HG03196 (cell line): ENCODE results near the gene SETD1A.

ENCODE experiments used
- ATAC-seq: cut with Tn5 transposase; IDR thresholded peaks from one replicate; pipeline ENCODE4 v1.9.1; 2021; ENCODE audit not compliant: unreplicated experiment

The SETD1A gene

DNA sequence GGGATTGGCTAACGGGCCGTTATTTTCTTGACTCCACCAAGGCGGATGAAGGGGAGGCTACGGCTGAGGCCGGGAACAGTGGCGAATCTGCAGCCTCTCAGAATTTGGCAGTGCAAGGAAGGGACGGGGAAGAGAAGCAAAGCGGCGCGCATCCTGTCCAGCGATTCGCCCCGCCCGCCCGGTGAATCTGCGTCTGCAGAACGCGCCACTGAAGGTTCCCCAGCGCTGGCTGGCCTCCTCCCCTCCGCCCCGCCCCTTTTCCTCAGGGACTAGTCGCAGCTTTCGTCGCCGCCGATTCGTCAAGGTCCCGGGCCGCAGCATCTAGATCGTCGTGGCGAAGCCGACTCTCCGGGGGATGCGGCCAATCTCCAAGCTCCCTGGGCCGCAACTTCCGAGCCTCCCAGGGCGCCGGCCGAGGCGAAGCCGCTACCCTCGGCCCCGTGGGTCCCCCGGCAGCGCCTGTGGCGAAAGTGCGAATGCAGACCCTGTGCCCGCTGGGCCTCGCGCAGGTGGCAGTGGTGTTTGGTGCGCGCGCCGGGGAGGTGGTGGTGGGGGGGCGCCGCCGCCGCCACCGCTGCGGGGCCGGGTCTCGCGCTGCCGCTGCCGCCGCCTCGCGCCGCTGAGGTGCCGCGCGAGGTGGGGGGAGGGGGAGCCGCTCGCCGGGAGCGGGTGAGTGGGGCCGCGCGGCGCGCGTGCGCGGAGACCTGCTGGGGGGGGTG lies at the start of gene SETD1A:
TSS of gene SETD1A (plus strand) at position 299 of the 719 bp plus-strand sequence. CDS start 978 bp downstream, outside the sequence.
- peak; percentile 68 for ATAC-seq

DNA sequence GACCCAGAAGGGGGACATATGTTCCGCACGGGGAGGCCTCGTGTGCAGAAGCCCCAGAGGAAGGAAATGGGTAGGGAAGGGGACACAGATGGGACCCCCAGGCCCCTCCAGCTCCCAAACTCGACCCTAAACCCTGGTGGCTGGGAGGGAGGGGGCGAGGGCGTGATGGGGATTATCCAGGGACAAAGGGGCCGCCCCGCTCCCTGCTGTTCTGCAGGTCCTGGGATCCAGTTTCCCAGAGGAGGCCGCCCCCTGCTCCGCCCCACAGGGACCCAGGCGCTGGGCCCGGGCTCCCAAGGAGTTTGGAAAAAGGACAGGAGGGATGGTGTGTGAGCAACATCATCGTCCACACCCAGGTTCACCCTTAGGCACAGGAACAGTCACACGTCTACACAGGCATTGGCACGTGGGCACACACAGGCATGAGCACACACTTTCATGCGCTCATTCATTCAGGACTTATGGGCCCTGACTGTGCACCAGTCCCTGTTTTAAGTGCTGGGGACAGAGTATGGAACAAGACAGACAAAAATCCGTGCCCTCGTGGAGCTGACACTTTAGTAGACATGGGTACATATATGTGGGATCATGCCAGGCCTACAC lies 47.0 kb upstream of the SETD1A start:
- no peak for ATAC-seq

DNA sequence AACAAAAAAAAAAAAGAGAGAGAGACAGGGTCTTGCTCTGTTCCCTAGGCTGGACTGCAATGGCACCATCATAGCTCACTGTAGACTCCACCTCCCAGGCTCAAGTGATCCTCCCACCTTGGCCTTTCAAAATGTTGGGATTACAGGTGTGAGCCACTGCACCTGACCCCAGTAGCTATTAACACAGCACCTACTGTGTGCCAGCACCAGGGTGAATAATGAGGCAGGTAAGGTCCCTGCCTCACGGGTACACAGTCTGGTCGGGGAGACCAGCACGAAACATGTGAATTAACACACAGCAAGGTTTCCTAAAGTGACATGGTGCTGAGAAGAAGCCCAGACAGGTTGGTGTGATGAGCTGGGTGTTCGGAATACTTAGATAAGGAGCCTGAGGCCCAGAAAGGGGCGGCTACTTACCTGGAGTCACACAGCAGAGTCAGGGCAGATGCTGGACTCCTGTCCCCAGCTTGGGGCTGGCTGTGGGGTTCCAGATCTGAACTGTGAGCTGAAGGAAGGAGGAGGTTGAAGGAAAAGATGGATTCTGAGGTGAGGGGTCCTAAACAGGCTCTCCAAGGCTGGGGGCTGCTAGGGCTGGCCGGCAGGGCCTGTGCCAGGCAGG lies 44.7 kb upstream of the SETD1A start:
- no peak for ATAC-seq

DNA sequence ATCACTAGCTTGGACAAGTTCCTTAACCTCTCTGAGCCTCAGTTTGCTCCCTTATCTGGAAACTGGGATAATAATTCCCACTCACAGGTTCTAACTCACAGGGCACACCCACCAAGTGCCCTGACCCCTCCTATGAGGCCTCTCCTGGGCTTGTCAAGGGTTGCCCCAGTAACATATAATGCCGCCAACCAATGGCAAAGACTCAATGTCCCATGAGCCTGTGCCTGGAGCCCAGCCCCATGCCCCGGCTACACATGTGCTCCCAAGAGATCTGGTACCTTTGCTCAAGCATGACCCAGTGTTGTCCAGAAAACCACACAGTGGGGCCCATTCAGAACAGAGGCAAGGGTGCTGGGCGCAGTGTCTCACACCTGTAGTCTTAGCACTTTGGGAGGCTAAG lies 42.7 kb upstream of the SETD1A start:
- ATAC-seq, result no peak

DNA sequence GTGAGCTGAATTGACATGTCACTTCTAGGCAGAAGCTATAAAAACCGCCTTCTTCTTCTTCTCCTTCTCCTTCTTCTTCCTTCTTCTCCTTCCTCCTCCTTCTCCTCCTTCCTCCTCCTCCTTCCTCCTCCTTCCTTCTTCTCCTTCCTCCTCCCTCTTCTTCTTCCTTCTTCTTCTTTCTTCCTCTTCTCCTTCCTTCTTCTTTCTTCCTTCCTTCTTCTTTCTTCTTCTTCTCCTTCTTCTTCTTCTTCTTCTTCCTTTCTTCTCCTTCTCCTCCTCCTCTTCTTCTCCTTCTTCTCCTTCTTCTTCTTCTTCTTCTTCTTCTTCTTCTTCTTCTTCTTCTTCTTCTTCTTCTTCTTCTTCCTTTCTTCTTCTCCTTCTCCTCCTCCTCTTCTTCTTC lies 38.9 kb upstream of the SETD1A start:
- no peak for ATAC-seq

DNA sequence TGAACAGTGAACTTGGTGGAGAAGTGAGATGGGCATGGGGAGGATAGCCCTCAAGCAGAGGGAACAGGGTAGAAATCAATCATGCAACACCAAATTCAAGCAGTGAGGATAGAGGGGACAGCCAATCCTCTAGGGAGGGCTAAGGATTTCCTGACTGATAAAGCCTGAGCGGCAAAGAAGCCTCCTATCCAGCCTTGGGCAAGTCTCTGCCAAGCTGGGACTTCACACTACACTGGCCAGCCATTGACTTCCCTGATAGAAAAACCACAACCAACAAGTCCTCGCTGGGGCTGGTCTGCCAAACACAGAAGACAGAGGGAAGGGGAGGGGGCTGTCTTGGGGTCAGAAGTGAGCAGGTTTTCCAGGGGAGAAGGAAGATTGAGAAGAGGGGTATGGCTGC lies 36.7 kb upstream of the SETD1A start:
- ATAC-seq, result no peak

DNA sequence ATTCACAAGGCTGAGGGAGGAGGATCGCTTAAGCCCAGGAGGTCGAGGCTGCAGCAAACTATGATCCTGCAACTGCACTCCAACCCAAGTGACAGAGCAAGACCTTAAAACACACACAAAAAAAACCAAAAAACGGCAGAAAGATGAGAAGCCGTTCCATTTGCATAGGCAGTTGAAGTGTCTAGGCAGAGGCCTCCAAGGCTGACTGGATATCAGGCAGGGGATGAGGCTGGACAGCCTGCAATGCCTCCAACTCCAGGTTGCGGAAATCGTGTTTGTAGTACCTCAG lies 36.2 kb upstream of the SETD1A start:
- no peak for ATAC-seq

DNA sequence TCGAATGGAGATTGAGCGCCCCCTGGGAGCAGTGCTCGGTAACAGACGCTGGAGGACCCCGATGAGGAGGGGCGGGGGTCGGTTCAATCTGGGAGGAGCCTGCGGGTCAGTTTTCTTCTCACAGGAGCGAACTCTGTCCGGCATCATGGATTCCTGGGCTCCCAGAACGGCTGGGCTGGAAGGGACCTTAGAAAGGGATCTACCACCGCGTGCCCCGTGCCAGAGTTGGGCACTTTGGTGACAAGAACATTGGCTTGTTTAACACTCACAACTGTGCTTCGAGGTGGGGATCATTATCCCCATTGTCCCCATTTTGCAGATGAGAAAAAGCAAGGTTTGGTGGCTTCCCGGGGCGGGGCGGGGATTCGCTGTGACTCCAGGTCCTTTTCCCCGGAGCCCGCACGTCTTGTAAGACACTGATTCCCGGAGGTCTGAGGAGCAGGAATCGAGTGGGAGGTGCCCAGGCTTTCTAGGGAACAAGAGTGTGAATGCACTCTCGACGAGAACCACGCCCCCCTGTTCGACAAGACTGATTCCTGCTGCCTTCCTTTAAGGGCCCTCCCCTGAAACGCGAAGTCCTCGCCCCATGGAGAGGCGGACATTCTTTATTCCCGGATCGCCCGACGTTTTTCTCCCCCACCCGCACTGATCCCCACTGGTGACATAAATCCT lies 35.7 kb upstream of the SETD1A start:
- ATAC-seq, result peak; percentile 2

DNA sequence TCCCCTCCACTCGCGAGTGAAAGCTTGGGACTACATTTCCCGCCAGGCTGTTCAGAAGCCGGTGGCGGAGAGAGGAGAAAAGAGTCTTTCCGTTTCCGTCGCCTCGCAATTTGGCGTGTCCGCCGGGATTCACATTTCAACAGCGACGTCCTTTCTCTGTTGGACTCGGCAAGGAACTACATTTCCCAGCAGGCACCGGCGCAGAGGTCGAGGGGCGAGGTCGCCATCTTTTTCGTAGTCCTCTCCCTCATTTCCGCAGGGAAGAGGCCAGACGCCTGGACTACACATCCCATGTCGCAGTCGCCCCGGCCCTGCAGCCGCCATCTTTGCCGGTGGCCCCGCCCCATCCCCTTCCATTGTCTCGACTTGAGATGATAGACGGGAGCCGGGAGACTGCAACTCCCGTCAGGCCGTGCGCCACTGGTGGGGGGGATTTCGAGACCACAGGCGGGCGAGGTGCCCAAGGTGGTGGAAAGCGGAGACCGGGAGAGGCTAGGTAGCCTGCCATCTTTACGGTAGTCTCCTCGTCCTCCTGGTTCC lies 35.1 kb upstream of the SETD1A start:
- peak; percentile 75 for ATAC-seq

DNA sequence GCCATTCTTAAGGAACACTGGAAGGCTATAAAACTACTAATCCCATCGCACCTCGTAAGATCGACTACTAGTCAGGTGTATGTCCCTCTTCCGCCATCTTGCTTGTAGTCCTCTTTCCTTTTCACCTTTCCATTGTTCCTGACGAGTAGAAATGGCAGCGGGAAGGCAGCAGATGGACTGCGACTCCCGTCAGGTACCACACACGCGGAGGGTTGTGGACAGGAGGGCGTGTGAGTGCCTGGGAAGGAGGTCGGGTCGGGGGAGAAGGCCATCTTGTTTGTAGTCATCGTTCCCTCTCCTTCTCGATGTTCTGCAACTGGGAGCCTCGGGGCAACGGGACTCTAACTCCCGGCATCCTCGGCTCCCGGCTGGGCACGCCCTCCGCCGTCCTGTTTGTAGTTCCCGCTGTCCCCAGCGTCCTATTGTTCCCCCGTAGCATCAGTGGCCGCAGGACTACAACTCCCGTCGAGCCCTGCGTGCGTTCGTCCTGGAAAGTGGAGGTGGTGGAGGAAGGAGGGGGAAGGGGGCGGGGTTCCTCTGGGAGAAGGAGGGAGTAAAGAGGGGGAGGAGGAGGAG lies 34.5 kb upstream of the SETD1A start:
- ATAC-seq, result peak; percentile 70

DNA sequence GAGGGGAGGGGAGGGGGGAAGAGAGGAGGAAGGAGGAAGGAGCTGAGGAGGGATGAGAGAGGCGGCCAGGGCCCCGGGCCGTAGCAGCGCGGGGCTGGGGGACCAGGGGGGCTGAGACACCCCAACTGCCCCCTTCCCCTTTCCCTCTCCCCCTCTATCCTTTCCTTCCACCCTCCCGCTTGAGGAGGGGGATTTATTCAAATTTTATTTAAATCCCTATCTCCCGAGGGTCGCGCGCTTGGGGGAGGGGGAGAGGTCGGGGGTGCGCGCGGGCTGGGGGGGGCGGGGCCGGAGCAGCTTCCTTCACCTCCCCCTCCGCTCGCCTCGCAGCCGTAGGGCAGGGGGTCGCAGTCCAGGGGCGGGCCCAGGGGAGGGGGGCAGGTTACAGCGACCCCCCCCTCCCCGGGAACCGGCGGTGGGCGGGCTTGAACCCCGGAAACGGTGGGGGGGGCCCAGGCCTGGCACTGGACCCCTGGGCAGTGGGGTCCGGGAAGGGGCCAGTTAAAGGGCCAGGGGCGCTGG lies 33.9 kb upstream of the SETD1A start, which contains the start of gene FBXL19:
TSS of gene FBXL19 (plus strand) at position 19 of the 522 bp plus-strand sequence. CDS start 2,183 bp downstream, outside the sequence.
- ATAC-seq, result no peak

DNA sequence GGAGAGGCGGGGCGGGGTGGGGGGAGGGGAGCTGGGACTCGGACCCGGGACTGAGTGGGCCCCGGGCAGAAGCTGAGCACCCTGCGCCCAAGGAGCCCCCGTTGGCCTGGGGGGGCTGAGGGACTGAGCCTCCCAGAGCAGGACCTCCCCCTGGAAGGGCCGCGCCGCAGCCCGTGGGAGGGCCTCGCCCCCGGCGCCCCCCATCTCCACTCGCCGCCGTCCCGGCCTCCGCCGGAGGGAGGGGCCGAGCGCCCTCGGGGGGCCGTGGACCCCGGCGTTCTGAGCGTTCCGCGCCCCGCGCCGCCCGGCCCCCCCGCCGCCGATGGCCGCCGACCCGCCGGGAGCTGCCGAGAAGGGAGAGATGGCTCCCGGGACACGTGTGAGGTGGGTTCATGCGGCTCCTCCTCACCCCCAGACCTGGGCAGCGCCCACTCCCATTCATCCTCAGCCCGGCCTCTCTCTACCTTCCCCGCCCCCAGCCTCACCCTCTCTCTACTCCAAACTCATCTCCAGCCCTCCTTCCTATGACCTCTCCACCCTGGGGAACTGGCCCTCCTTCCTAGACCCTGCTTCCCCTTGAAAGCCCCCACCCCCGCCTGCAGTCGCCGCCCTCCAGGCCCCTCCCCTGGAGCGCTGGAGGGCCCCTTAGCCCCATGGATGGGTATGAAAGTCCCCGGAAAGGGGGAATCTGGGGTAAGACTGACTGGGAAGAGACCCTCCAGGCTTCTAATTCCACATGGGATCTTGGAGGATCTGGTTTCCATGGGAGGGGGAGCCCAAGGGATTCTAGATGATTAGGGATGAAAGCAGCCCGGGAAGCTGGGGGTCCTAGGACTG lies 33.3 kb upstream of the SETD1A start:
- ATAC-seq, result no peak

DNA sequence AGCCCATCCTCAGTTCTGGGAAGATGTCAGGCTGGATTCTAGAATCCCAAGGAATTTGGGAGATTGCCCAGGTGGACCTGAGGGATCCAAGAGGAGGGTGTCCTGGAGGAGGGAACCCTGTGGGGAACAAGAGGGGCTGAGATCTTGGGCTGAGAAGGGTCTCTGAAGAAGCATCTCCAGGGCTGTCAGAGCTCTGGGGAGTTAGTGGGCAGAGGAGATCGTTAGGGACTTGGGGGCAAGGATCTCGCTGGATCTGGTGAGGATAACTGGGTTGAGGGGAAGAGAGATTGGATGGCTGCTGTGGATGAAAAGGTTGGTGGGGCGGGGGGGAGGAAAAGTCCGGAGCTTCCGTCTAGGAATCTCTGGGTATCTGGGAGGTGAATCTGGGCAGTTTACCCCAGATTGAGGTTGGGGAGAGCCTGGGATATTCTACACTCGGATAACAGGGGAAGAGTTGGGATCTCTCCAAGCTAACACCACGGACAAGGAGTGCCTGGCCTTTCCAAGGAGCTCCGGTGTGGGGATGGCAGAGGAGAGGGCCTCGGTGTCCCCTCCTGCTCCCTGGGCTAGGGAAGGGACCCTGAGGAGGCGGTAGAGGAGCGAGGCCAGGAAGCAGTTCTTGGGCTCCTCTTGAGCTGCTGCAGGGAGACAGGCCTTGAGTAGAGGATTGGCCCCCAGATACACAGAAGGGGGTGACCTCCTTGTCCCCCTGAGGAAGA lies 32.5 kb upstream of the SETD1A start:
- no peak for ATAC-seq

DNA sequence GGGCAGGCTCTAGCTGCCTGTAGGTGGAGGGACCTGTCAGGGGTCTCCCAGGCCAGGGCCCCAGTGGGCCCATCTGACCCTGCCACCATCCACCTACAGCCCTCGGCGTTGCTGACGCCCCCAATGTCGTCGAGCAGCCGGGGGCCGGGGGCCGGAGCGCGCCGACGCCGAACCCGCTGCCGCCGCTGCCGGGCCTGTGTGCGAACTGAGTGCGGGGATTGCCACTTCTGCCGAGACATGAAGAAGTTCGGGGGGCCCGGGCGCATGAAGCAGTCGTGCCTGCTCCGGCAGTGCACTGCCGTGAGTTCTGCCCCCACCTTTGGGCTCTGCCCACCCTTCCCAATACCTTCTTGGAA lies 31.9 kb upstream of the SETD1A start:
- ATAC-seq, result no peak

DNA sequence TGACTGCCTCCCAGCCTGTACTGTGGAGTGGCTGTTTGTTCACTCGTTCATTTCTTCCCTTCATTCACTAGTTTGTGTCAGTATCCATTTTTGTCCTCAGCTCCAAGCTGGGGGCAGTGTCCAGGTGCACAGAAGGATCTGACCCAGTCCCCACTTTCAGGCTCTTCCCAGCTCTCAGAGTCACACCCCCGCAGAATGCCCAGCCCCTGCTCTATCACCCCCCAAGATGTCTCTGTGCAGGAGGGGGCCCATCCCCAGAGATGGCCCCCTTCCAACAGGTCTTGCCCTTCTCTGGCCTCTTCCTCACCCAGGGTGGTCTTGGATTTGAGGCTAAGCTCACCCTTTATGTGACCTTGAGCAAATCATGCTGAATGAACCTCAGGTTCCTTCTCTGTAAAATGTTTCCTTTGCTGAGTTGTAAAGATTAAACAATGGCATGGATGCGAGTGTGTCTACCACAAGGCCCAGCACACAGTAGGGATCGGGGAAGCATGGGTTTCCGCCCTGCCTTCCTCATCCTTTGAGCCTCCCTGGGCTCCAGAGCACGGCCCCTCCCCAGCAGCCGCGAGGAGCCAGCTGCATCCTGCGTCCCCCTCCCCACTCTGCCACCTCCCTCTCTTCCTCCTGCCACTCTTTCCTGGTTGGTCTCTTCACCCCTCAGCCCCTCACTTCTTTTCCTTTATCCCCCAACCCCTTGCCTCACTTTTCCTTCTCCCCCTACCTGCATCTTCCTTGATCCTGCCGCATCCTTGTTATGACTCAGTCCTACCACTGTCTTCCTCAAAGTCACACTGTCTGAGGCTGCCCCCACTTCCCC lies 31.4 kb upstream of the SETD1A start:
- no peak for ATAC-seq

DNA sequence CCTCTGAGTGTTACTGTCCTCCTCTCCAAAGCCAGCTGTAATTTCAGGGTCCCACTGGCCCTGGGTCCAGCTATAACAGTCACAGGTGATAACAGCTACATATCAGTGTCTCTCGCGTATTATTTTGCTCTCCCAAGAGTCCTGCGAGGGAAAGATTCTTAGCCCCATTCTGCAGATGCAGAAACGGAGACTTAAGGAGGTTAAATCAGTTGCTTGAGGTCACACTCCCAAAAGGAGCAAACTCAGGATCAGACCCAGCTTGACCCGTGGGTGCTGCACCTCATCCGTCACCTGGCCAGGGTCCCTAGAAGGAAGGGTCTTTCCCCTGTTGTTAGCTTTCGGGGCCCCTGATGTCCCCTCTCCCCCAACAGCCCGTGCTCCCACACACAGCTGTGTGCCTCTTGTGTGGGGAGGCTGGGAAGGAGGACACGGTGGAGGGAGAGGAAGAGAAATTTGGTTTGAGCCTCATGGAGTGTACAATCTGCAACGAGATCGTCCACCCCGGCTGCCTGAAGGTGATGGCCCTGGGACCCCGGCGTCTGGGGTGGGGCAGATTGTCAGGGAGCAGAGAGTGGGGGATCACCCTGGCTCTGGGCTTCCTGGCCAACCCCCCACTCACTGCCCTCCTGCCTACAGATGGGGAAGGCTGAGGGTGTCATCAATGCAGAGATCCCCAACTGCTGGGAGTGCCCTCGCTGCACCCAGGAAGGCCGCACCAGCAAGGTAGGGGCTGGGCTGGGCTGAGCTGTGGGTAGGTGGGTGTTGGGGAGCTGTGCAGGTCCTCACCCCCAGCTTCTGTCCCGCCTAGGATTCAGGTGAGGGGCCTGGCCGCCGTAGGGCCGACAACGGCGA lies 30.4 kb upstream of the SETD1A start:
- ATAC-seq, result no peak

DNA sequence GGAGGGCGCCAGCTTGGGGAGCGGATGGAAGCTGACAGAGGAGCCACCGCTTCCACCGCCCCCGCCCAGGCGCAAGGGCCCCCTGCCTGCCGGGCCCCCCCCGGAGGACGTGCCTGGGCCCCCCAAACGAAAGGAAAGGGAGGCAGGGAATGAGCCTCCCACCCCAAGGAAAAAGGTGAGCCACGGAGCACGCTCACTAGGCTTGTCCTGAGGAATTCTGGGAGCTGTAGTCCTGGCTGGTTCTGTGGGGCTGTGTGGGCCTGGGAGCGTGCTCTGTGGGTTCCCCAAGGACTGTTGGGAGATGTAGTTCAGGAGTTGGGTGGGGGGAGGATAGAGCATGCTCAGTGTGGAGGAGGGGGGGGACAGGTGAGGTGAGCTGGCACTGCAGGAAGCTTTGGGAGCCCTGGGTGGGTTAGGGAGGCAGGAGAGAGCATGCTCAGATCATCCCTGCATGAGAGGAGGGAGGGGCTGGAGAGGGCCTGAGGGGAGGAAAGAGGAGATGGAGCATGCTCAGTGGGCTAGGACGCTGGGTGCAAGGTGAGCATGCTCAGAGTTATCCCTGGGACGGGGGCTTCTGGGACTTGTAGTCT lies 29.7 kb upstream of the SETD1A start:
- ATAC-seq, result no peak
